Measurements from ENCODE around the gene ABHD12B. TPM values are rescaled to one million over a fixed set of nuclear protein-coding genes. Genes with fewer than 3 reads are reported as not detected.

ABHD12B gene
- total and polyA plus RNA-seq, 2 donors (not counting 3 experiments of a cell fraction or from before 2014, with no cell fraction given), result not detected

GRCh38 chr14:50928002-50928635 is 56.3 kb downstream of the ABHD12B start:
- TF ChIP-seq JUN (IDR thresholded peaks at IDR 0.05; ENCODE audit: borderline replicate concordance, insufficient read depth, insufficient read length, low read depth) (no peak), MYC (IDR thresholded peaks at IDR 0.05; ENCODE audit: low read depth, low read length) (no peak), FOS (IDR thresholded peaks at IDR 0.05; ENCODE audit: borderline replicate concordance, insufficient read depth, low read length) (no peak), POLR2A (IDR thresholded peaks at IDR 0.05; ENCODE audit: low read depth, low read length) (no peak), EZH2 (IDR thresholded peaks at IDR 0.05; ENCODE audit: borderline replicate concordance, low read depth, low read length, severe bottlenecking) (no peak), GATA2 (IDR thresholded peaks at IDR 0.05; ENCODE audit: insufficient read depth, insufficient read length, low read depth, low read length) (no peak), MAX (IDR thresholded peaks at IDR 0.05; ENCODE audit: insufficient read depth, insufficient read length) (no peak), POLR2AphosphoS5 (IDR thresholded peaks at IDR 0.05; ENCODE audit: insufficient read depth, low read depth, low read length) (no peak), CTCF (IDR thresholded peaks at IDR 0.05; ENCODE audit: extremely low read depth in 1 of 2, insufficient read depth in 1 of 2, low read depth in 1 of 2, low read length in 2 of 2) (no peak)

More at GRCh38 chr14:50928002-50928635, 56.3 kb downstream of the ABHD12B start:
- H3K79me2 ChIP-seq (ENCODE audit: control insufficient read depth, insufficient read depth, low read length), result no peaks in the 10 kb centered on the region
- no peak overlapping the region for H3K27ac ChIP-seq (ENCODE audit: insufficient read depth, low read depth, low read length)
- H3K9me1 ChIP-seq (replicated peaks; ENCODE audit: control insufficient read depth, extremely low read depth, insufficient read depth, low read length), result no peaks in the 10 kb centered on the region
- no peaks in the 10 kb centered on the region for H3K4me1 ChIP-seq (ENCODE audit: control insufficient read depth, extremely low read depth, insufficient read depth, low read length)
- H3K4me2 ChIP-seq (ENCODE audit: insufficient read depth, low read length), result no peak overlapping the region
- no peaks in the 10 kb centered on the region for H4K20me1 ChIP-seq (replicated peaks; ENCODE audit: control insufficient read depth, extremely low read depth, insufficient read depth, low read length)
- no peak overlapping the region for H2AFZ ChIP-seq (ENCODE audit: low read depth, low read length)
- no peaks in the 10 kb centered on the region for H3K27me3 ChIP-seq (ENCODE audit: control insufficient read depth in 2 of 2, insufficient read depth in 2 of 2, low read length in 2 of 2)
- H3K4me3 ChIP-seq (replicated peaks in 1 of 3; ENCODE audit: insufficient read depth in 1 of 3, low read depth in 1 of 3, low read length in 3 of 3), result no peak overlapping the region
- no TSS peak for BruUV-seq (replicated peaks)
- DNase-seq (ENCODE audit: low read depth, low spot score) (no peak), FAIRE-seq (no peak)
- ChIA-PET CTCF (no interaction called here), POLR2A (no interaction called here)
- peaks cover 0 to 2% of the 10 kb centered on the region in 2 experiments for H3K36me3 ChIP-seq (ENCODE audit: control insufficient read depth in 2 of 2, extremely low read depth in 1 of 2, insufficient read depth in 2 of 2, low read length in 2 of 2)
- no peaks in the 10 kb centered on the region for H3K9me3 ChIP-seq (replicated peaks; ENCODE audit: control insufficient read depth, insufficient read depth, low read length)
- dilution Hi-C loops (cut with MboI; ENCODE audit: extremely low pct_ligation_motif_present, low sequenced_read_pairs), result no loop called here
- intact Hi-C loops (cut with micrococcal nuclease), result no loop called here
- H3K9ac ChIP-seq (replicated peaks; ENCODE audit: extremely low read depth, insufficient read depth, low read length), result no peak overlapping the region
